HG02623 (cell line): ENCODE results near the gene PHLDB2.

Source experiments
- ATAC-seq: cut with Tn5 transposase; IDR thresholded peaks from one replicate; pipeline ENCODE4 v1.9.1; 2021; ENCODE audit warnings: moderate library complexity; ENCODE audit not compliant: unreplicated experiment

Gene PHLDB2

GRCh38 chr3:111986800-111987199, 127.7 kb downstream of the PHLDB2 start:
- no peak for ATAC-seq

GRCh38 chr3:111989061-111989678, 130.1 kb downstream of the PHLDB2 start:
- peak; percentile 88 for ATAC-seq

DNA sequence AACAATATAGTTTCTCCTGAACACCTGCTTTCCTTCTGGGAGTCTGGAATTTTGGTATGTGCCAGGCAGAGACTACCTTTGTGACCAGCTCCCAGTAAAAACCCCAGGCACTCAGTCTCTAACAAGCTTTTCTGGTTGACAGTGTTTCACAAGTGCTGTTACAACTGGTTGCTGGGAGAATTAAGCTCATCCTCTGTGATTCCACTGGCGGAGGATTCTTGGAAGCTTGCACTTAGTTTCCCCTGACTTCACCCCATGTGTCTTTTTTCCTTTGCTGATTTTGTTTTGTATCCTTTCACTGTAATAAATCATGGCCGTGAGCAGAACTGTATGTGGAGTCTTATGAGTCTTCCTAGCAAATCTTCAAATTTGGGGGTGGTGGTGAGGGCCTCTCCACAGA, 134.0 kb downstream of the PHLDB2 start:
- ATAC-seq: no peak

DNA sequence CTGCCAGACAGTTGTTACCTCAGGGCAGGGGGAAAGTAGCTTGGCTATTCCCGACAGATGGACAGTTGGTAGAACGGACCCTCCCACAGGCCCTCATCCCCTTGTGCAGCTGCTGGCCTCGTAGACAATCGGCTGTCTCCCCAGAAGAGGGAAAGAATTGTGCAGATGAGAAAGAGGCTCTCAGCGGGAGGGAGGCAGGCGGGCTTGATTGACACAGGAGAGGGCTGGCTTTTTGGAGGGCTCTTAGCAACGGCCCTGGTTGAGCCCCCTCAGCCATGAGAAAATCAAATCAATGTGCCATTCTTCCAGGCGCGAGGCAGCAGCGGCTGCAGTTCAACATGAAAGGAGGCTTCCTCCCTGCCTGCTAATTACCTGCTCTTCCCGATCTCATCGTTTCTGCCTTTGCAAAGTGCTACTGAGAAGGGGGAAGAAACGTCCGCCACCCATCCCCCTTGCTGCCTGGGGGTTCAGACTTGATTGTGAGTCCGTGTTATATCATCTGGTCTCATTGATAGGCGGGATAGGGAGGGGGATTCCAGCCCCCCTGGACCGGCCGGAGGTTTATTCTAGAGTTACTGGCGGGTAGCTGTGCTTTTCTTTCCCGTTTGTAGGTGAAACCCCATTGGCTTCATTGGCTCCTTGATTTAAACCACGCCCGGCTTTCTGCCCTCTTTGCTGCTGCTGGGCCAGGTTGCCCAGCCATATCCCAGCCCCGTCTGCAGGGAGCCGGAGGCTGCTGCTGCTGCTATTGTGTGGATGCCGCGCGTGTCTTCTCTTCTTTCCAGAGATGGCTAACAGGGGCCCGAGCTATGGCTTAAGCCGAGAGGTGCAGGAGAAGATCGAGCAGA, 139.8 kb downstream of the PHLDB2 start, which contains the start of gene TAGLN3:
TSS of gene TAGLN3 (plus strand) at position 287 of the 848 bp plus-strand sequence. CDS start at position 788, 501 bp downstream.
- no peak for ATAC-seq

DNA sequence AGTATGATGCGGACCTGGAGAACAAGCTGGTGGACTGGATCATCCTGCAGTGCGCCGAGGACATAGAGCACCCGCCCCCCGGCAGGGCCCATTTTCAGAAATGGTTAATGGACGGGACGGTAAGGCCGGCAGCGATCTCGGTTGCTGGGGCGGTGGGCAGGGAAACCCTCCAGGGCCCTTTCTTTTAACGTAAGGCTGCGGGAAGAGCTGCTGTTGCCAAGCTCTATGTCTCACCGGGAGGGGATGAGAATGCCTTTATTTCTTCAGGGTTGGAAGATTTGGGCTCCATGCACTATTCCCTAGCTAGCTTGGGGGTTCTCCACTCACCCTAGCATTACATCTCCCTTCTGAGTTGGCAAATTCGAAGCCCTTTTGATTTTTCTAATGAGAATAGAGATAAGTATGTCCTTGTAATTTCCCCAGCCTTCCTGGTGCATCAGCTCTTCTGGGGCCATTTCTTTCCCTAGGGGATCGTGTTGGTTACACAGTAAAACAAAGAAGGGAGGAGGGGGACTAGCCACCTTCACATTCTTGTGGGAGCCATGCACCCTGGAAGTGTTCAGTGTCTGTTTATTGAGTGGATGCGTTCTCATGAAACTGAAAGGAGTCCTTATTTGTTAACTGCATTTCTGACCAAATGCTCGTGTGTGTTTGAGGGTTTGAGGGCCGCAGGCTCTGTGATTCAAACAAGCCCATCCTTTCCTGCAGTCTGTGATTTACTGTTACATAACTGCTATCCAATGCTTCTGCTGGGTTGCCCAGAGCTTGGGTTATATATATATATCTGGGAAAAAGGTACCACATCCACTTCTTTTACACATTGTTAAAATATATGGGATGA, 140.6 kb downstream of the PHLDB2 start:
- ATAC-seq: no peak

DNA sequence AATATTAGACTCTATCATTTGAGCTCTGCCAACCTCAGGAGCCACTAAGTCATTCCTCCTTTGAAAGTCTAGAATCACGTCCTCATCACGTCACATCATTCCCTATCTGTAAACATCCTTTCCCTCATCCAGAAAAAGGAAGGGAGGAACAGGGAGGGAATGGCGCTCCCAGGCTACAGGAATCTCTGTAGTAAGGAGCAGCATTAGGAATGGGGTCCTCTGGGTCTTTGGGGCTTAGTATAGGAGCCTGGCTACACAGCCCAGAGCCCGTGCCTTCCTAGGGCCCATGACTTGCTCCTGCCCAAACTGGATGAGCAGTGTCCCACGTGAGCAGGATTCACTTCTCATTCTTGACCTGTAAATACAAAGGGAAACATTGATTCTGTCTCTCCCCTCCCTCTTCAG, 141.3 kb downstream of the PHLDB2 start:
- no peak for ATAC-seq

- no peak for ATAC-seq
Measured at GRCh38 chr3:112000966-112001365, 141.9 kb downstream of the PHLDB2 start.

GRCh38 chr3:112001526-112001925, 142.5 kb downstream of the PHLDB2 start:
- ATAC-seq: no peak

DNA sequence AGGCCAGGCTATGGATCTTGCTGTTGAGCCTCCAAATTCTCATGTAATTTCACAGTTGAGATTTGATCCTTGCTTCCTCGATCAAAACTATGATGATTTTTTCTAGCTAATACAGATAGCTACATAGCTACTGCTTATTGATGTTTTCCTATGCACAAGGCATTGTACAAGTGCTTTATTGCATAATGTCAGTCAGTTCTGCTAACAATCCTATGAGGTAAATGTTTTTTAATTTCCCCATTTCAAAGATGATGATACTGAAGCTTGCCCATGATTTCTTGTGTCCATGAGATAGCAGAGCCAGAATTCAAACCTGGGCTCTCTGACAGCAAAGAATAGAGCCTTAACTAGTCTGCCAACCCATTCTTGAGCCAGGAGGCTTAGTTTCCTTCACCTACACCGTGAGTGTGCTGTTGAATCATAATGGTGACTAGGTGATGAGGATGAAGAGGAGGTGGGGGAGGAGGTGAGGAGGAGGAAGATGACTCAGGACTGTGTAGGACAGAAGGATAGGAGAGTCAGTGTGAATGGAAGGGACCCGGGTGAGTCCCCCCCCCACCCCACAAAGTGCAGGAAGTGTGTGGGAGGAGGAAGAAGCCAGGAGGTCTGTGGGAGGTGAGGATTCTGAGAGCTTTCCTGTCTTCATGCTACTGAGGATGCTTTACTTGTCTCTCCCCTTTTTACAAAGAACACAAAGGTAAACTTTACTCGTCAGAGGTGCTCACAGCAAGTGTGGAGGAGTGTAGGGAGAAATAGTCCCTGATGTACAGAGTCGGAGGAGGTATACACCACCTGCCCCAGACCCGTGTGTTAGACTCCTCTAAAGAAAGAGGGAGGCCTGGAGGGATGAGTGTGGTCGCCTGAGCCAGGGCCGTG, 143.3 kb downstream of the PHLDB2 start:
- no peak for ATAC-seq

DNA sequence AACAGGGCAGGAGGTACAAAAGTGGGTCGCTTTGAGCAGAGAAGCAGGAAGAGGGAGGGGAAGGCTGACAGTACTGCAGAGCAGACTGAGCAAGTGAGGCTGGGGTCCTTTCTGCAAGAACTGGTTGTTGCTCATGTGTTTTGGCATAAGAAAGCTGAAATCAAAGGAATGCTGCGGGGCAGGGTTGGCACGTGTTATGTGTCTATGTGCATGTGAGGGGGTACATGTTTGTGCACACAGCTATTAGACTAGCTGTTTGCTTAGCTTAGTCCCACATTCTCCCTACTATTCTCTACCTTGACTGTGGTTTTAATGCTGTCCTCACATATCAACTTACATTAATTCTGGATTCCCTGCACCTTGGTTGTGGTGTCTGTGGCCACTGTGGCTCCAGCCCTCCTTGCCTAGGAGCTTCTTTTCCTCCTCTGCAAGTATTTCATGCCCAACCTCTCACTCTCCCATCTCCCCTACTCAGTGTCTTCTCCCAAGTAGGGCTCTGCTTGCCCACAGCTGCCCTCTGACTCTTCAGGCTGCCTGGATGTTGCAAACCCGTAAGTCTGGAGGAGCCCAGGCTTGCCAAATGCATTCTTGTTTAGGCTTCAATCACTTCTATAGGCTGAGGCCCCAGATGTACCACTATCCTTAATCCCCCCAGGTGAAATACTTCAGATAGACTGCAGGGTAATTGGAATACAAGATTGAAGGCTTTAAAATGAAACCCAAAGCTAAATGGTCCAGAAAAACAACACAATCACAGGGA, 144.4 kb downstream of the PHLDB2 start:
- ATAC-seq: no peak

- ATAC-seq: no peak
Measured at GRCh38 chr3:112004187-112004586, 145.1 kb downstream of the PHLDB2 start.

DNA sequence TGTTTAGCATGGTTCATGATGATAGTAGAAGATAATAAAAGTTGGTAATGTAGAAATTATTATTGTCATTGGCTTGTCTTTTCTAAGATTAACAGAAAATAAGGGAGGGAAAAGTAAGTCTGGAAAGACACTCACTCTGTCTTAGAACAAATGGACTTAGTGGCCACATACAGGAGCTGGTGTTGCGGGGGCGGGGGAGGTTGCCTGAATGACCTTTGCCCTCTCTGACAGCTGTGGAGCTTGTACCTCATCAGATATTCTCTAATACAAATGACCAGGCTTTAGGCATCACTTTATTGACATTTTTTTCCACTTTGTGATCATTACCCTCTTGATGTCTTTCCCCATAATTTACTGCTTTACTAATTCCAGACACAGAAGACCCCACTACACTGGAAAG, 145.6 kb downstream of the PHLDB2 start:
- ATAC-seq: no peak

DNA sequence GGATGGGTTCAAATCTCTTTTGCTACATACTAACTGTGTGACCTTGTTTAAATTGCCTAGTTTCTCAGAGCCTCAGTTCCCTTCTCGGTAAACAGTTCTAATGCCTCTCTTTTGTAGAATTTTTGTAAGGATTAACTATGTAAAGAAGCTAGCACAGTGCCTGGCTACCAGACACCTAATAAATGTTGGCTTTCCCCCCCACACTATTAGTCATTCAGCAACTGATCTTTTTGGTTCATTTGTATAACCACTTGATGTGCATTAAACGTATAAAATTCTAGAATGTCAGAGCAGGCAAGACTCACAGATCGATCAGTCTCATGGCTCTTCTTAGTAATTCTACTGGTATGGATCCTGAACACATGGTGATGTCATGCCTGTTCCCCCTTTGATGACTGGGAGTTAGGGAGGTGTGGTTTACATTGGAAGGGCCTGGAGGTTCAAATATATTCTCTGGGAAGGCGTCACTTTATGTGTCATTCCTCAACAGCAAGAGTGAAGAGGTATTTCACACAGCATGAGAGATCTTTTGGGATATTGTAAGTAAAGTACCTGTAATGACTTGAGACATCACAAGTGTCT, 146.1 kb downstream of the PHLDB2 start:
- ATAC-seq: no peak

GRCh38 chr3:112007633-112008032, 148.6 kb downstream of the PHLDB2 start:
- ATAC-seq: no peak

GRCh38 chr3:112009670-112010069, 150.6 kb downstream of the PHLDB2 start:
- ATAC-seq: no peak

GRCh38 chr3:112010636-112011035, 151.6 kb downstream of the PHLDB2 start:
- ATAC-seq: no peak

DNA sequence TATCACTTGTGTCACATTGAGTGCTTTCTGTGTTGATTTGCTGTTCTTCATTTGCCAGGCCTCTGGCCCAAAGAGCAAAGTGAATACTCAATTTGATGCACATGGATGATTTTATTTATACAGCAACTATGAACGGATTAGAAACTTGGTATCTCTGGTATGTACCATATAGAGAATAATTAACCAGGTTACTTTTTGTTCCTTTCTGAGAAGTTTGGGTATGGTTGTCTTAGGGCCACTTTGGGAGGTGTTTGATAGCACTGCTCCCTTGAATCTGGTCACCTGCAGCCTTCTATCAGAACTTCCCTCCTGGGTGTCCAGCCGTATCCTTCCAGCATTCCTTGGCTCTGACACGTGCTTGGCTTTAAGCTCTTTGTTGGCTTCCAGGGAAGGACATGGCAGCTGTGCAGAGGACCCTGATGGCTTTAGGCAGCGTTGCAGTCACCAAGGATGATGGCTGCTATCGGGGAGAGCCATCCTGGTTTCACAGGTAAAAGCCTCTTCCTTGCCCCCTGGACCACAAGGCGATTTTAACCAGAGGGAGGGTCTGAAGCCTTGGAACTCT, 152.4 kb downstream of the PHLDB2 start:
- no peak for ATAC-seq

DNA sequence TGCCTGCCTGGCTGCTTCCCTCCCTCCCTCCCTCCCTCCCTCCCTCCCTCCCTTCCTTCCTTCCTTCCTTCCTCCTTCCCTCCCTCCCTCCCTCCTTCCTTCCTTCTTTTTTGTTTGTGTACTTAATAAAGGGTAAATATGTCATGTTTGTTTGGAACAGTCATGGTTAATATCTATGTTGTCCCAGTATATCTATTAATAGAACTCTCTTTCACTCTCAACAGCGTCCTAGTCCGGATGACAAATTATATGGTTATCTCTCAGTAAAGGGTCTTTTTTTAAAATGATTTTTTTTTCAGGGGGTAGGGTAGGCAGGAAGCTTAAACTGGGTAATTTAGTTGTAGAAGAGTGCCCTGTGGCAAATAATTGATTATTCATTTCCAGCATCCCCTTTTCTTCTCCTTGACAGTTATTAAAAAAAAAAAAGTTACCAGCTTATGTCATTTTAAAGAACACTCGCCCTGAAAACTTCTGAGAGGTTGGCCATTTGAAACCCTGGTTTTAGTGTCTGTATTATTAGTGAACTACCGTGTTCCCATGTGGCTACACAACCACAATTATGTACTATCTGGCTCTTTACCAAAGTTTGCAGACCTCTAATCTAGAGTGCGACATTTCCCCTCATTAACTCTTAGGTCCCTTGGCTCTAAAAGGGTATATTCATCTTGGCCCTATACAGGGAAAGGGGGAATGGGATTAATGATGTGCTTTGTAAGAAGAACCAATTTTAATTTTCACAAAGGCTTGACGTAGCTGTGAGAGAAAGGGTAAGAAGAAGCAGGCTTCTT, 153.3 kb downstream of the PHLDB2 start:
- ATAC-seq: no peak
